GM21390 (cell line): ENCODE data around the gene PLXNA1.

Source experiments
- ATAC-seq: cut with Tn5 transposase; IDR thresholded peaks from one replicate; pipeline ENCODE4 v1.9.1; 2021; ENCODE audit not compliant: unreplicated experiment

The PLXNA1 gene

GRCh38 chr3:127016461-127016860, 33.5 kb downstream of the PLXNA1 start:
- no peak for ATAC-seq

GRCh38 chr3:127017229-127017628, 34.3 kb downstream of the PLXNA1 start:
- no peak for ATAC-seq

- ATAC-seq: no peak
Observed at GRCh38 chr3:127017781-127018180, 34.9 kb downstream of the PLXNA1 start.

- ATAC-seq: no peak
Observed at GRCh38 chr3:127018306-127018828, 35.5 kb downstream of the PLXNA1 start.

- ATAC-seq: no peak
Observed at GRCh38 chr3:127019449-127019848, 36.5 kb downstream of the PLXNA1 start.

GRCh38 chr3:127020543-127020942, 37.6 kb downstream of the PLXNA1 start:
- no peak for ATAC-seq

GRCh38 chr3:127022849-127023248, 39.9 kb downstream of the PLXNA1 start:
- no peak for ATAC-seq

GRCh38 chr3:127025456-127025855, 42.5 kb downstream of the PLXNA1 start:
- ATAC-seq: no peak

- ATAC-seq: no peak
Observed at GRCh38 chr3:127026036-127026435, 43.1 kb downstream of the PLXNA1 start.

GRCh38 chr3:127026661-127027060, 43.7 kb downstream of the PLXNA1 start:
- no peak for ATAC-seq

GRCh38 chr3:127027061-127027735, 44.3 kb downstream of the PLXNA1 start:
- ATAC-seq: no peak

GRCh38 chr3:127027811-127028548, 45.1 kb downstream of the PLXNA1 start:
- ATAC-seq: no peak

- ATAC-seq: no peak
Observed at GRCh38 chr3:127028781-127029657, 46.1 kb downstream of the PLXNA1 start.

- ATAC-seq: no peak
Observed at GRCh38 chr3:127029658-127030507, 47.0 kb downstream of the PLXNA1 start.

GRCh38 chr3:127030508-127031412, 47.8 kb downstream of the PLXNA1 start:
- ATAC-seq: no peak

- ATAC-seq: no peak
Observed at GRCh38 chr3:127031413-127031810, 48.5 kb downstream of the PLXNA1 start.

GRCh38 chr3:127031845-127032244, 48.9 kb downstream of the PLXNA1 start:
- ATAC-seq: no peak

GRCh38 chr3:127032296-127032990, 49.5 kb downstream of the PLXNA1 start:
- no peak for ATAC-seq
